Measurements from ENCODE around the gene ECD.
"Not testable (repeated sequence)": the region's sequence is repeated elsewhere in the genome, so short reads cannot be mapped to it uniquely, and the experiment has no call there.

ECD gene

GRCh38 chr10:73156054-73156453 is 11.8 kb downstream of the ECD start:
- DNase-seq = no peak

- DNase-seq = no peak
Measured at GRCh38 chr10:73152009-73152408, 15.8 kb downstream of the ECD start.

GRCh38 chr10:73150633-73151413 is 17.0 kb downstream of the ECD start:
- DNase-seq = not testable (repeated sequence)

GRCh38 chr10:73141603-73142002 is 26.2 kb downstream of the ECD start:
- DNase-seq = no peak

GRCh38 chr10:73139251-73139650 is 28.6 kb downstream of the ECD start:
- DNase-seq = no peak

- DNase-seq = no peak
Measured at GRCh38 chr10:73136627-73137026, 31.2 kb downstream of the ECD start.

- DNase-seq = no peak
Measured at GRCh38 chr10:73134727-73135126, 33.1 kb downstream of the ECD start.

GRCh38 chr10:73131913-73132686 is 35.7 kb downstream of the ECD start:
- DNase-seq = no peak

- no peak for DNase-seq
Measured at GRCh38 chr10:73131301-73131700, 36.5 kb downstream of the ECD start.

GRCh38 chr10:73126343-73126742 is 41.5 kb downstream of the ECD start:
- no peak for DNase-seq

- DNase-seq = no peak
Measured at GRCh38 chr10:73119952-73120351, 47.9 kb downstream of the ECD start.

GRCh38 chr10:73119457-73119856 is 48.4 kb downstream of the ECD start:
- DNase-seq = no peak

- DNase-seq = no peak
Measured at GRCh38 chr10:73117976-73118743, 49.6 kb downstream of the ECD start.

- DNase-seq = no peak
Measured at GRCh38 chr10:73116017-73116416, 51.8 kb downstream of the ECD start.

- DNase-seq = no peak
Measured at GRCh38 chr10:73113551-73113950, 54.3 kb downstream of the ECD start.

GRCh38 chr10:73112032-73112431 is 55.8 kb downstream of the ECD start:
- not testable (repeated sequence) for DNase-seq

- peak; percentile 51 to 54 for DNase-seq
Measured at GRCh38 chr10:73110345-73110849, 57.4 kb downstream of the ECD start, which contains the start of gene NUDT13. Gene NUDT13, plus strand, starts transcription at chr10:73110455. Its CDS starts 3,911 bp downstream, at chr10:73114366.

GRCh38 chr10:73109248-73109652 is 58.6 kb downstream of the ECD start:
- DNase-seq = not testable (repeated sequence)

- no peak for DNase-seq
Measured at GRCh38 chr10:73106301-73106700, 61.5 kb downstream of the ECD start.

GRCh38 chr10:73099141-73099540 is 68.7 kb downstream of the ECD start:
- no peak for DNase-seq

GRCh38 chr10:73097305-73097670 is 70.5 kb downstream of the ECD start:
- no peak for DNase-seq

- DNase-seq = peak; percentile 99
Measured at GRCh38 chr10:73096449-73097304, 71.1 kb downstream of the ECD start, which contains the start of gene P4HA1. Gene P4HA1, minus strand, starts transcription at chr10:73096866. Its CDS starts 21,983 bp downstream, at chr10:73074883.
